Ishikawa (cell line): ENCODE data around the gene DSEL.
A peak's percentile ranks its signal among the peaks of the same experiment; 100 is the strongest.

Source experiments
- CEBPB ChIP-seq: IDR thresholded peaks from 2 replicates; pipeline ENCODE4 v1.6.1; 2012
- CREB1 ChIP-seq: IDR thresholded peaks from 2 replicates; pipeline ENCODE4 v1.6.1; 2012; ENCODE audit warnings: low read depth
- EGR1 ChIP-seq: IDR thresholded peaks from 2 replicates; pipeline ENCODE4 v1.6.1; 2012
- EP300 ChIP-seq: IDR thresholded peaks from 2 replicates; pipeline ENCODE4 v1.6.1; 2012; ENCODE audit warnings: borderline replicate concordance
- FOXM1 ChIP-seq: IDR thresholded peaks from 2 replicates; pipeline ENCODE4 v1.6.1; 2012; ENCODE audit warnings: low read depth, borderline replicate concordance
- MAX ChIP-seq: IDR thresholded peaks from 2 replicates; pipeline ENCODE4 v1.6.1; 2012
- NFIC ChIP-seq: IDR thresholded peaks from 2 replicates; pipeline ENCODE4 v1.6.1; 2012
- RAD21 ChIP-seq: IDR thresholded peaks from 2 replicates; pipeline ENCODE4 v1.6.1; 2012; ENCODE audit warnings: low read depth
- TAF1 ChIP-seq: IDR thresholded peaks from 2 replicates; pipeline ENCODE4 v1.6.1; 2012; ENCODE audit warnings: low read depth, mild to moderate bottlenecking
- TCF12 ChIP-seq: IDR thresholded peaks from 2 replicates; pipeline ENCODE4 v1.6.1; 2012; ENCODE audit warnings: low read depth
- TEAD4 ChIP-seq: IDR thresholded peaks from 2 replicates; pipeline ENCODE4 v1.6.1; 2012
- YY1 ChIP-seq: IDR thresholded peaks from 2 replicates; pipeline ENCODE4 v1.6.1; 2012; ENCODE audit warnings: low read depth
- ZBTB7A ChIP-seq: IDR thresholded peaks from 2 replicates; pipeline ENCODE4 v1.6.1; 2012; ENCODE audit warnings: low read depth
- TF ChIP-seq, protein P1 (sequence below): IDR thresholded peaks from 2 replicates; pipeline ENCODE4 v1.6.1; 2012
- TF ChIP-seq, protein P2 (sequence below): IDR thresholded peaks from 2 replicates; pipeline ENCODE4 v1.6.1; 2012; ENCODE audit warnings: low read depth, mild to moderate bottlenecking

Gene DSEL

DNA sequence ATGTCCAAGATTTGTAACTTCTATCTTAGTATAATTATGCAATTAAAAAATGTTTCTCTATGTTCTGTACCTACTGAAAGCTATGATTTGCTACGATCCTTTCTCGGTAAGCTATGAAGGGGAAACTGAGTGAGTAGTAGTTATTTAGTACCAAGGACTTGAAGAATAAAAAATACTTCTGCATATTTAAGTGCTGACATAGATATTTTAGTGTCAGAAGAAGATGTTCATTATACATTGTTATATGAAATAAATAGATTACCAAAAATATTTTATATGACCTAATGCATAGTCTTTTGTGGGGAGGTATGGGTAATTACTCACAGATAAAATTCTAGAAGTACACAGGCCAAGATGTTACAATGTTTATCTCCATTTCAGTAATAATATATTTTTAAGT is 39.0 kb downstream of the DSEL start:
- TF ChIP-seq CEBPB (no peak), YY1 (no peak), EGR1 (no peak), ZBTB7A (no peak), CREB1 (no peak), TAF1 (no peak), MAX (no peak)
- TF ChIP-seq, protein P1, sequence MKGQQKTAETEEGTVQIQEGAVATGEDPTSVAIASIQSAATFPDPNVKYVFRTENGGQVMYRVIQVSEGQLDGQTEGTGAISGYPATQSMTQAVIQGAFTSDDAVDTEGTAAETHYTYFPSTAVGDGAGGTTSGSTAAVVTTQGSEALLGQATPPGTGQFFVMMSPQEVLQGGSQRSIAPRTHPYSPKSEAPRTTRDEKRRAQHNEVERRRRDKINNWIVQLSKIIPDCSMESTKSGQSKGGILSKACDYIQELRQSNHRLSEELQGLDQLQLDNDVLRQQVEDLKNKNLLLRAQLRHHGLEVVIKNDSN = no peak
- TF ChIP-seq, protein P2, sequence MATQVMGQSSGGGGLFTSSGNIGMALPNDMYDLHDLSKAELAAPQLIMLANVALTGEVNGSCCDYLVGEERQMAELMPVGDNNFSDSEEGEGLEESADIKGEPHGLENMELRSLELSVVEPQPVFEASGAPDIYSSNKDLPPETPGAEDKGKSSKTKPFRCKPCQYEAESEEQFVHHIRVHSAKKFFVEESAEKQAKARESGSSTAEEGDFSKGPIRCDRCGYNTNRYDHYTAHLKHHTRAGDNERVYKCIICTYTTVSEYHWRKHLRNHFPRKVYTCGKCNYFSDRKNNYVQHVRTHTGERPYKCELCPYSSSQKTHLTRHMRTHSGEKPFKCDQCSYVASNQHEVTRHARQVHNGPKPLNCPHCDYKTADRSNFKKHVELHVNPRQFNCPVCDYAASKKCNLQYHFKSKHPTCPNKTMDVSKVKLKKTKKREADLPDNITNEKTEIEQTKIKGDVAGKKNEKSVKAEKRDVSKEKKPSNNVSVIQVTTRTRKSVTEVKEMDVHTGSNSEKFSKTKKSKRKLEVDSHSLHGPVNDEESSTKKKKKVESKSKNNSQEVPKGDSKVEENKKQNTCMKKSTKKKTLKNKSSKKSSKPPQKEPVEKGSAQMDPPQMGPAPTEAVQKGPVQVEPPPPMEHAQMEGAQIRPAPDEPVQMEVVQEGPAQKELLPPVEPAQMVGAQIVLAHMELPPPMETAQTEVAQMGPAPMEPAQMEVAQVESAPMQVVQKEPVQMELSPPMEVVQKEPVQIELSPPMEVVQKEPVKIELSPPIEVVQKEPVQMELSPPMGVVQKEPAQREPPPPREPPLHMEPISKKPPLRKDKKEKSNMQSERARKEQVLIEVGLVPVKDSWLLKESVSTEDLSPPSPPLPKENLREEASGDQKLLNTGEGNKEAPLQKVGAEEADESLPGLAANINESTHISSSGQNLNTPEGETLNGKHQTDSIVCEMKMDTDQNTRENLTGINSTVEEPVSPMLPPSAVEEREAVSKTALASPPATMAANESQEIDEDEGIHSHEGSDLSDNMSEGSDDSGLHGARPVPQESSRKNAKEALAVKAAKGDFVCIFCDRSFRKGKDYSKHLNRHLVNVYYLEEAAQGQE = no peak

GRCh38 chr18:67476585-67476984 is 39.9 kb downstream of the DSEL start:
- no peak for TF ChIP-seq EGR1
- TF ChIP-seq, protein P1 = no peak

- TF ChIP-seq CREB1 (no peak), EGR1 (no peak), RAD21 (no peak), FOXM1 (no peak), YY1 (no peak), NFIC (no peak)
- TF ChIP-seq, protein P1 = no peak
Observed at GRCh38 chr18:67475673-67476072, 40.8 kb downstream of the DSEL start.

DNA sequence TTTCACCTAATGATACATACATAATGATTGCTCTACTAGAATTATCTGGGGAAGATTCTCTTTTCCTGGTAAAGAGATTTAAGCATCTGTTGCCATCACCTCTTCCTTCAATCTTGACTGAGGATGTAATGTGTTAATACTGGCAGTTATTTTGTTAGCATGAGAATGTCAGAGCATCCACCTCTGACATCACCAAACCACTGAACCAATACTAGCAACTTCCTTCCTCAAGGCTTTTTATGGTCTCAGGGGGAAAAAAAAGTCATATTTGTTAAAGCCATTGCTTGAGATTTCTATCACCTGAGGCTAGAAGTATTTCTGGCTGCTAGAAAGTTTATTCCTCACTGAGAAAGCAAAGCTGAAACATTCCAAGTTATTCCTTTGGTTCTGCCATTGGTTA is 48.5 kb downstream of the DSEL start:
- TF ChIP-seq TAF1 = no peak
- TF ChIP-seq RAD21 = no peak
- TF ChIP-seq TEAD4 = no peak
- no peak for TF ChIP-seq FOXM1
- TF ChIP-seq MAX = no peak
- no peak for TF ChIP-seq YY1
- TF ChIP-seq NFIC = no peak
- TF ChIP-seq, protein P2 = no peak
- no peak for TF ChIP-seq CREB1
- TF ChIP-seq ZBTB7A = no peak
- no peak for TF ChIP-seq CEBPB

DNA sequence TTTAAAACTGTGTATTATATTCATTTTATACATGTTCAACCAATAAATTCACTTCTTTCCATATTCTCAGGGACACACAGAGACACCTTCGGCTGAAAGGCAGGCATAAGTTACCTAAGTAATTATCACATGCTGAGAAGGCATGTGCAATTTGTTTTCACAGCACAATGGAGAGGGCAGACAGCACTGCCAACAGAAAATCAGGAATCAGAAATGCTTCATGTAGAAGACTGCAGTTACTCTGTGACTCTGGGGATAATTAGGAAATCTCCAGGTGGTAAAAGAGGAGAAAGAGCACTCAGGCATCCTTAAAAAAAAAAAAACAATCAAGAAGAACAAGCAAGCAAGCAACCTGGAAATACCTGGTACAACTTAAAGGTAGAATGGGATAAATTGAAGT is 49.3 kb downstream of the DSEL start:
- TF ChIP-seq CEBPB (no peak), MAX (peak; percentile 41)

- TF ChIP-seq YY1 (no peak), EGR1 (no peak), ZBTB7A (no peak), TCF12 (no peak), CREB1 (no peak), NFIC (no peak), TEAD4 (no peak), TAF1 (no peak), FOXM1 (no peak), RAD21 (no peak), MAX (no peak), CEBPB (no peak), EP300 (no peak)
- TF ChIP-seq, protein P1 = no peak
- TF ChIP-seq, protein P2 = no peak
Observed at GRCh38 chr18:67464499-67464898, 52.0 kb downstream of the DSEL start.
